Fibroblast of skin of left quadriceps (primary cell): ENCODE results near the gene POLG.
"Not testable (repeated sequence)": the region's sequence is repeated elsewhere in the genome, so short reads cannot be mapped to it uniquely, and the experiment has no call there.

Experiments used
- DNase-seq, 2 experiments: peaks; one replicate each; pipeline ENCODE4 v3.0.0-alpha.2; 2013; ENCODE audit warnings: low read depth in 2 of 2

Gene POLG

GRCh38 chr15:89282631-89283030 lies 52.0 kb downstream of the POLG start:
- no peak for DNase-seq

- no peak for DNase-seq
These were observed 56.3 kb downstream of the POLG start for GRCh38 chr15:89278307-89278706.

GRCh38 chr15:89277281-89277680 lies 57.3 kb downstream of the POLG start:
- not testable (repeated sequence) for DNase-seq
